Midbrain (tissue), 1 donor: Measurements from ENCODE around the gene BSPH1.
"Not testable (repeated sequence)": the region's sequence is repeated elsewhere in the genome, so short reads cannot be mapped to it uniquely, and the experiment has no call there.

Source experiments
- DNase-seq: peaks from one replicate; lab custom pipeline; 2025; lab: John Stamatoyannopoulos, UW

BSPH1 gene

GRCh38 chr19:47992070-47992469 lies at the start of gene BSPH1:
TSS of gene BSPH1 (minus strand) at chr19:47992170. CDS start at chr19:47992081, 89 bp downstream.
- DNase-seq = no peak

- no peak for DNase-seq
These were observed 44.8 kb upstream of the BSPH1 start for GRCh38 chr19:48036765-48037164.

GRCh38 chr19:48033604-48034003 lies 41.6 kb upstream of the BSPH1 start:
- no peak for DNase-seq

- DNase-seq = no peak
These were observed 38.1 kb upstream of the BSPH1 start for GRCh38 chr19:48030073-48030472.

GRCh38 chr19:48029431-48029830 lies 37.5 kb upstream of the BSPH1 start:
- DNase-seq = no peak

- no peak for DNase-seq
These were observed 33.5 kb upstream of the BSPH1 start for GRCh38 chr19:48025480-48025879.

- DNase-seq = no peak
These were observed 31.5 kb upstream of the BSPH1 start for GRCh38 chr19:48023518-48023917.

GRCh38 chr19:48023011-48023410 lies 31.0 kb upstream of the BSPH1 start:
- no peak for DNase-seq

GRCh38 chr19:48020686-48021085 lies 28.7 kb upstream of the BSPH1 start:
- DNase-seq = no peak

- no peak for DNase-seq
These were observed 19.2 kb upstream of the BSPH1 start for GRCh38 chr19:48010932-48011758.

- no peak for DNase-seq
These were observed 14.8 kb upstream of the BSPH1 start for GRCh38 chr19:48006762-48007161.

GRCh38 chr19:48004236-48004635 lies 12.3 kb upstream of the BSPH1 start:
- no peak for DNase-seq

- DNase-seq = no peak
These were observed 8.9 kb upstream of the BSPH1 start for GRCh38 chr19:48000846-48001245.

GRCh38 chr19:47998800-47999199 lies 6.8 kb upstream of the BSPH1 start:
- DNase-seq = no peak

- no peak for DNase-seq
These were observed 4.3 kb upstream of the BSPH1 start for GRCh38 chr19:47996230-47996727.

- no peak for DNase-seq
These were observed 2.3 kb upstream of the BSPH1 start, which contains the start of gene ELSPBP1 for GRCh38 chr19:47994209-47994802. TSS of gene ELSPBP1 (plus strand) at chr19:47994632. CDS start at chr19:48008668, 14,036 bp downstream.

- DNase-seq = no peak
These were observed 670 bp downstream of the BSPH1 start for GRCh38 chr19:47991191-47991808.

- DNase-seq = no peak
These were observed 18.4 kb downstream of the BSPH1 start for GRCh38 chr19:47973529-47973928.

GRCh38 chr19:47955936-47956335 lies 36.0 kb downstream of the BSPH1 start:
- not testable (repeated sequence) for DNase-seq

GRCh38 chr19:47952132-47952531 lies 39.8 kb downstream of the BSPH1 start:
- DNase-seq = not testable (repeated sequence)

- not testable (repeated sequence) for DNase-seq
These were observed 42.0 kb downstream of the BSPH1 start for GRCh38 chr19:47949852-47950521.

GRCh38 chr19:47928581-47928980 lies 63.4 kb downstream of the BSPH1 start:
- DNase-seq = not testable (repeated sequence)
